GM21786 (cell line): ENCODE measurements around the gene ACAP3.

Experiments used
- ATAC-seq: cut with Tn5 transposase; IDR thresholded peaks from one replicate; pipeline ENCODE4 v1.9.1; 2021; ENCODE audit not compliant: unreplicated experiment

ACAP3 gene

GRCh38 chr1:1286313-1287261, 21.1 kb downstream of the ACAP3 start:
- no peak for ATAC-seq

- no peak for ATAC-seq
Observed at GRCh38 chr1:1285611-1286311, 22.0 kb downstream of the ACAP3 start.

DNA sequence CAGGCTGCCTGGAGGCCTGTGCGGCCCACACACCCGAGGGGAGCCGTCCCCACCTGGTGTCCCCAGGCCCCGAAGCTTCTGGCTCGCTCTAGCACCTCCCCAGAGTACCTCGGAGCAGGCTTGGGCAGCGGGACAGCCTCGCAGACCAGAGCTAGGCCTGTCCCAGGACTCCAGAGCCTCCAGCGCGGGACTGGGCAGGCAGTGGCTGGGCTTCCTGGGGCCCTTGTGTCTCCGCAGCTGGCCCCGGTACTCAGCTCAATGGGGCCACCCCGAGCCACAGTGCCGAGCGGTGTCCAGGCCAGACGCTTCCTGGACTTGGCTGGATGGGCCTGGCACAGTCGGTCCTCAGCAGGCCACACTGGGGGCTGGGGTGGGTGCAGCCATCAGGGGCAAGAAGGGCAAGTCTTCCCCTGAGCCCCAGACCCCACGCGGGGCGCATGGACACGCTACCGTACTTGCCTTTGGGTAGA, 22.6 kb downstream of the ACAP3 start:
- no peak for ATAC-seq

DNA sequence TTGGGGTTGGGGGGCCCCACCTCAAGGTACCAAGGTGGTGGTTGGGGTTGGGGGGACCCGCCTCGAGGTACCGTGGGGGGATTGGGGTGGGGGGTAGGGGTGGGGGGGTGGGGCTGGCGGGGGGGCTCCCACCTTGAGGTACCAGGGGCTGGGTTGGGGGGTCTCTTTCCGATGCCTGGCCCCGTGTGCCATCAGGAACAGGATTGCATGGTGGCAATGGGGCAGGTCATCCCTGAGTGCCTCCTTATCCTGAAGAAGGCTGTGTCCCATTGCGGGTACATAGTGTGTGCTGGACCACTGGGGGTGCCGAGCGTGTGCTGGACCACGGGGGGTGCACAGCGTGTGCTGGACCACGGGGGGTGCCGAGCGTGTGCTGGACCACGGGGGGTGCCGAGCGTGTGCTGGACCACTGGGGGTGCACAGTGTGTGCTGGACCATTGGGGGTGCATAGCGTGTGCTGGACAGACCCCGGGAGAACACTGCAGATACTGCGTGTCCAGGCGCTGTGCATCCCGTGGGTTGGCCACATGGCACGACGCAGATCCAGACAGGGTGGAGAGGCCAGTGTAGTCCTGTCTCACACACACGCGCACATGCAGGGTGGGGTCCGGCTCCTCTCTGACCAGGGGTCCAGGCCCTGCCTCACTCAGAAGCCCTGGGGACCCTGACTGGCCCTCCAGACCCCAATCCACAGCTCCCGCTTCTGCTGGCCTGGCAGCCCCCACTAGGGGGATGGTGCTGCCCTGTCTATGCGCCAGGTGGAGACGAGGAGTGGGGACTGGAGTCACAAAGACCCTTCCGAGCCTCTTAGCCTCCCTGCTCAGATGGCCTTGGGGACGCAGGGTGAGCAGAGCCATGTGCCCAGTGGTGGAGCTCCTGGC, 23.3 kb downstream of the ACAP3 start:
- no peak for ATAC-seq

DNA sequence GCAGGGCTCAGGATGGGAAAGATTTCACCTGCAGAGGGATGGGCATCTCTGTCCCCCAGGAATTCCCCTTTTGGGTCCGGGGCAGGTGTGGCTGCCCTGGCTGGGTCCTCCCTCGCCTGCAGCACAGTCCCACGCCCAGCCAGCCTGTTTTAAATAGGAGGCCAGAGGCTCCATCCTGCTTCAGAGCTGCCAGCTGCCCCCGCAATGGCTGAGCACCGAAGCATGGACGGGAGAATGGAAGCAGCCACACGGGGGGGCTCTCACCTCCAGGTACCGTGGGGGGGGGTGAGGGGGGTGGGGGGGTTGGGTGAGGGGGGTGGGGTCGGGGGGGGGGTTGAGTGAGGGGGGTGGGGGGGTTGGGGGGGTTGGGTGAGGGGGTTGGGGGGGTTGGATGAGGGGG, 23.9 kb downstream of the ACAP3 start:
- no peak for ATAC-seq

- ATAC-seq = no peak
Observed at GRCh38 chr1:1282998-1283397, 24.7 kb downstream of the ACAP3 start.

GRCh38 chr1:1281533-1282321, 26.0 kb downstream of the ACAP3 start:
- no peak for ATAC-seq

- ATAC-seq = no peak
Observed at GRCh38 chr1:1280782-1281481, 26.8 kb downstream of the ACAP3 start.

GRCh38 chr1:1279028-1279427, 28.7 kb downstream of the ACAP3 start:
- ATAC-seq = no peak

DNA sequence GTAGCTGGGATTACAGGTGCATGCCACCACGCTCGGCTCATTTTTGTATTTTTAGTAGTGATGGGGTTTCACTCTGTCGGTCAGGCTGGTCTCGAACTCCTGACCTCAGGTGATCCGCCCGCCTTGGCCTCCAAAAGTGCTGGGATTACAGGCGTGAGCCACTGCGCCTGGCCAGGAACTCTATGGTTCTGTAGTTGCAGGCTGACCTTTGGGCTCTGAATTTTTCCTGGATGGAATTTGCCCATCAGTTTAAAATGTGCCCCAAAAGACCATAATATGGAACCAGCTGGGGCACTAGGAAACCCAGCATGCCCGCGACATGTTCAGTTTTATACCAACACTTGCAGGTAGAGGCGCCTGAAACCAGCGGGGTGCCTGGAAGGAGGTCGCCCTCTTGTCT, 29.1 kb downstream of the ACAP3 start:
- no peak for ATAC-seq

DNA sequence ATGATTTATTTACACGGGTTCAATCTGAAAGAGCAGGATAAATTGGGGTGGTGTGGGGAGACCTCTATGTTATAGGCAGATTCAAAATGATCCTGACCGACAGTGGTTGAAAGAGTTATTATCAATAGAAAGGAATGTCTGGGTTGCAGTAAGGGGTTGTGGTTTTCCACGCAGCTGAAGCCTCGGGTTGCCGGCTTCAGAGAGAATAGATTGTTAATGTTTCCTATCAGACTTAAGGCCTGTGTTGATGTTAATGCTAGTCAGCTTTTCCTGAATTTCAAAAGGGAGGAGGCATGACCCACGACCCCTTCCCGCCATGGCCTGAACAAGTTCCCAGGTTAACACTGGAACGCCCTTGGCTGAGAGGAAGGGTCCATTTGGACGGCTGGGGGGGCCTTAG, 31.9 kb downstream of the ACAP3 start:
- ATAC-seq = no peak

- ATAC-seq = no peak
Observed at GRCh38 chr1:1274931-1275431, 32.7 kb downstream of the ACAP3 start.

- peak; percentile 12 for ATAC-seq
Observed at GRCh38 chr1:1274299-1274930, 33.3 kb downstream of the ACAP3 start.

GRCh38 chr1:1273512-1274298, 34.0 kb downstream of the ACAP3 start, which contains the start of gene UBE2J2:
UBE2J2 (minus strand) TSS chr1:1273854; CDS start chr1:1267992, 5,862 bp downstream.
- ATAC-seq = peak; percentile 84

DNA sequence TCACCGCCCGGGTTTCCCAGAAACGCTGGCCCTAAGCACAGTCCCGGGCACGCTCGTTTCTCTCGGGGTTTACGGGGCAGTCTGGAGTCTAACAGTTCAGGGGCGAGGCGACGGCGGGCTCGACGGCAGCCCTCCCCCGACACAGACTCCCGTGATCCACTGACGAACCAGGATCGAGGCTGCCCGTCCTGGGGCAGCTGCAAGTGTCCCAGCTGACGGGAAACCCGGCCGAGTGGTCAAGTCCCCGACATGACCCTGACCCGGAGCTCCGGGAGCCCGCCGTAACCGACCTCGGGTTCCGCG, 34.6 kb downstream of the ACAP3 start:
- ATAC-seq = no peak

GRCh38 chr1:1272341-1273208, 35.2 kb downstream of the ACAP3 start:
- no peak for ATAC-seq

DNA sequence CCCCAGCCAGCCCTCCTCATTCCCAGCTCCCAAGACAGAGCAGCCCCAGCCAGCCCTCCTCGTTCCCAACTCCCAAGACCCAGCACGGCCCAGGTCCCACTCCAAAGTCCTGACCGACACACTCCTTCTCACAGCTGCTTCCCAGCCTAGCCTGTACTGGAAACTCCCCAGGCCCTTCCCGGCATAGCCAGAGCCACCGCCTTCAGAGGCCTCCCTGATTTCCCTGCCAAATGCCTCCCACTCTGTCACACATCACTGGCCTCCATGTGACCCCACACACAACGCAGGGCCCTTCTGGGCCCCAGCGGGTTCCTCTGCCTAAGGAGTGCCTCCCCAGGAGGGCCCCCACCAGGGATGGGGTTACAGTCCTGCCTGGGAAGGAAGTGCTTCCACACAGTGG, 36.9 kb downstream of the ACAP3 start:
- no peak for ATAC-seq
